Vagina (tissue), 2 donors: ENCODE measurements around the gene NARS2.

Source experiments
- POLR2A ChIP-seq, 2 donors: fragments of 450-650 bp; IDR thresholded peaks; one replicate each; pipeline ENCODE4 v1.6.1; 2017; ENCODE audit warnings: antibody characterized with exemption in 2 of 2, mild to moderate bottlenecking in 2 of 2, moderate library complexity in 2 of 2
- TF ChIP-seq, protein P1 (sequence below), 3 experiments: fragments of 450-650 bp in 2 of 3; fragments of 200-600 bp in 1 of 3; sonication (generic) in 1 of 3; IDR thresholded peaks; one replicate each; pipeline ENCODE4 v1.5.1; 2017 to 2019; ENCODE audit warnings: antibody characterized with exemption in 3 of 3, mild to moderate bottlenecking in 2 of 3, moderate library complexity in 2 of 3

DNA sequence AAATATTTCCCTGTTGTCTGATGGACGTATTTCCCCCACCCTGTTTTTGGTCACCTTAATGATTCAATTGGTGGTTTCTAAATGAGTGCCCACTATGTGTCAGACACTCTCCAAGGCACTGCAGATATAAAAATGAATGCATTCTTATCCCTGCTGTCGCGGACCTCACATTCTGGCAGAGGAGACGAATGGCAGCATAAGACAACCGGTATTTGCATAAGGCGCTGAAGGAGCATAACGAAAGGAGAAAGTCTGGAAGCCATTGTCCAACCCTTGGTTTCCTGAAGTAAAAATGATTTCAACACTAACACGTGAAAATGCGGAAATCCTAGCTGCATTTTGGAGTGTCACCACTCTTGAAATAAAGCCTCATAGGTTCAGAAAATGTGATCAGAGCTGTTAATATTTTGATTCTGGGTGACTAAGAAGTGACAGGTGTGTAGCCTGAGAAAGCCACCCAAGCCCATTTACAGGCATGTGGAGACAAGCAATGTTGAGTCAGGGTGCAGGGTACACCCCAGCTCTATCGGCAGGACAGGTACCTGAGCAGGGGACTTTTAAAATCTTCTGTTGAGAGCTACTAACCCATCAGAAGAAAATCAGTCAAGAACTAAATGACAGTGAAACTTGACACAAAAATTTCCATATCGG is 146.9 kb downstream of the NARS2 start:
- TF ChIP-seq, protein P1, sequence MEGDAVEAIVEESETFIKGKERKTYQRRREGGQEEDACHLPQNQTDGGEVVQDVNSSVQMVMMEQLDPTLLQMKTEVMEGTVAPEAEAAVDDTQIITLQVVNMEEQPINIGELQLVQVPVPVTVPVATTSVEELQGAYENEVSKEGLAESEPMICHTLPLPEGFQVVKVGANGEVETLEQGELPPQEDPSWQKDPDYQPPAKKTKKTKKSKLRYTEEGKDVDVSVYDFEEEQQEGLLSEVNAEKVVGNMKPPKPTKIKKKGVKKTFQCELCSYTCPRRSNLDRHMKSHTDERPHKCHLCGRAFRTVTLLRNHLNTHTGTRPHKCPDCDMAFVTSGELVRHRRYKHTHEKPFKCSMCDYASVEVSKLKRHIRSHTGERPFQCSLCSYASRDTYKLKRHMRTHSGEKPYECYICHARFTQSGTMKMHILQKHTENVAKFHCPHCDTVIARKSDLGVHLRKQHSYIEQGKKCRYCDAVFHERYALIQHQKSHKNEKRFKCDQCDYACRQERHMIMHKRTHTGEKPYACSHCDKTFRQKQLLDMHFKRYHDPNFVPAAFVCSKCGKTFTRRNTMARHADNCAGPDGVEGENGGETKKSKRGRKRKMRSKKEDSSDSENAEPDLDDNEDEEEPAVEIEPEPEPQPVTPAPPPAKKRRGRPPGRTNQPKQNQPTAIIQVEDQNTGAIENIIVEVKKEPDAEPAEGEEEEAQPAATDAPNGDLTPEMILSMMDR (IDR thresholded peaks at IDR 0.05) = no peak
- TF ChIP-seq POLR2A (IDR thresholded peaks at IDR 0.05) = no peak
